Small intestine (tissue), 7 donors: ENCODE measurements around the gene CRYM. TPM values are rescaled to one million over a fixed set of nuclear protein-coding genes. Genes with fewer than 3 reads are reported as not detected.
A peak's percentile ranks its signal among the peaks of the same experiment; 100 is the strongest.
"Not testable (repeated sequence)": the region's sequence is repeated elsewhere in the genome, so short reads cannot be mapped to it uniquely, and the experiment has no call there.

Experiments
- DNase-seq, 2 donors: peaks; one replicate each; pipeline versions ENCODE4 v3.0.0 to v3.0.0-alpha.2; 2013
- FAIRE-seq: peaks from 2 replicates; lab custom pipeline; 2012; peaks lifted over from hg19 to GRCh38; lab: Jason Lieb, UNC
- H3K27ac ChIP-seq, 3 donors: one replicate each; pipeline ENCODE4 v1.5.1; 2013; ENCODE audit warnings: low read length in 2 of 3, mild to moderate bottlenecking in 2 of 3, control low read depth in 1 of 3, inconsistent platforms in 1 of 3, low read depth in 1 of 3, moderate library complexity in 1 of 3
- H3K27me3 ChIP-seq, 3 donors: one replicate each; pipeline ENCODE4 v1.6.1; 2013; ENCODE audit warnings: low read length in 3 of 3, inconsistent platforms in 1 of 3; ENCODE audit not compliant: control insufficient read depth in 3 of 3, insufficient read depth in 3 of 3
- H3K36me3 ChIP-seq, 3 donors: one replicate each; pipeline ENCODE4 v1.6.1; 2013; ENCODE audit warnings: low read length in 3 of 3, inconsistent platforms in 1 of 3, low read depth in 1 of 3, mild to moderate bottlenecking in 1 of 3, moderate library complexity in 1 of 3; ENCODE audit not compliant: control insufficient read depth in 3 of 3, insufficient read depth in 2 of 3
- H3K4me1 ChIP-seq, 3 donors: one replicate each; pipeline ENCODE4 v1.6.1; 2013; ENCODE audit warnings: low read length in 2 of 3, inconsistent platforms in 1 of 3, low read depth in 1 of 3, mild to moderate bottlenecking in 1 of 3, moderate library complexity in 1 of 3; ENCODE audit not compliant: control insufficient read depth in 3 of 3, insufficient read depth in 2 of 3
- H3K4me3 ChIP-seq, 3 donors: one replicate each; pipeline ENCODE4 v1.5.1; 2013; ENCODE audit warnings: low read length in 3 of 3, control low read depth in 1 of 3, inconsistent platforms in 1 of 3, low read depth in 1 of 3, mild to moderate bottlenecking in 1 of 3, moderate library complexity in 1 of 3
- H3K9me3 ChIP-seq, 2 donors: one replicate each; pipeline ENCODE4 v1.6.1; 2013; ENCODE audit warnings: low read depth in 1 of 2, low read length in 1 of 2; ENCODE audit not compliant: control insufficient read depth in 2 of 2, insufficient read depth in 1 of 2
- WGBS, 3 donors: extraction: QIAGEN DNeasy Blood & Tissue Kit; methylation state at CpG; one replicate each; pipeline ENCODE4 v1.1.7; 2013; 5-methylcytosine and 5-hydroxymethylcytosine counted together
- polyA plus RNA-seq, 4 donors: library from polyadenylated mRNA; stranded (reverse) in 3 of 4; unstranded in 1 of 4; fragments of 200-250 nt in 3 of 4; fragments of 120-200 nt in 1 of 4; gene quantifications; one replicate each; pipeline versions ENCODE4 v1.2.1 to v1.2.3, GENCODE V29; 2013
- donor health status: healthy with polysubstance abuse.
- donor health status: control.
- donor health status: control.
- donor health status: Bipolar disorder and iron deficiency.
- donor health status: healthy.

Gene CRYM
- polyA plus RNA-seq, 4 donors: 1.6 to 6.5 (median 3.7) TPM

GRCh38 chr16:21274172-21274726 lies 3.8 kb downstream of the CRYM start:
- Histone ChIP-seq H3K4me3 (no peak overlapping the region), H3K27me3 (peaks cover 0 to 6% (median 0%) of the 10 kb centered on the region in 3 donors), H3K36me3 (no peaks in the 10 kb centered on the region), H3K9me3 (no peaks in the 10 kb centered on the region), H3K27ac (no peak overlapping the region), H3K4me1 (peaks cover 0 to 3% (median 0%) of the 10 kb centered on the region in 3 donors)
- DNase-seq (no peak), FAIRE-seq (no peak)
- 77 to 82% (median 82%) methylated on average over 5 of the region's 5 CpGs for WGBS, 3 donors

GRCh38 chr16:21272763-21273162 lies 5.3 kb downstream of the CRYM start:
- not testable (repeated sequence) for FAIRE-seq, H3K4me3 ChIP-seq, H3K9me3 ChIP-seq, DNase-seq, H3K27me3 ChIP-seq, H3K4me1 ChIP-seq, H3K36me3 ChIP-seq, H3K27ac ChIP-seq
- 88 to 97% (median 90%) methylated on average over 3 of the region's 3 CpGs for WGBS, 3 donors

GRCh38 chr16:21272253-21272652 lies 5.8 kb downstream of the CRYM start:
- Histone ChIP-seq H3K27ac (no peak overlapping the region), H3K4me1 (no peaks in the 10 kb centered on the region), H3K4me3 (no peak overlapping the region), H3K9me3 (no peaks in the 10 kb centered on the region), H3K27me3 (peaks cover 0 to 6% (median 0%) of the 10 kb centered on the region in 3 donors), H3K36me3 (no peaks in the 10 kb centered on the region)
- no peak for FAIRE-seq
- WGBS, 3 donors: 56 to 86% (median 77%) methylated on average over 2 of the region's 2 CpGs
- DNase-seq: no peak

GRCh38 chr16:21268236-21268635 lies 9.9 kb downstream of the CRYM start:
- Histone ChIP-seq H3K36me3 (no peaks in the 10 kb centered on the region), H3K9me3 (no peaks in the 10 kb centered on the region), H3K4me1 (peaks cover 0 to 15% (median 2%) of the 10 kb centered on the region in 3 donors), H3K27me3 (peaks cover 0 to 2% (median 0%) of the 10 kb centered on the region in 3 donors), H3K4me3 (no peak overlapping the region), H3K27ac (no peak overlapping the region)
- DNase-seq (no peak), FAIRE-seq (no peak)
- WGBS, 3 donors: 89 to 91% (median 90%) methylated on average over 9 of the region's 9 CpGs

GRCh38 chr16:21267298-21267697 lies 10.8 kb downstream of the CRYM start:
- DNase-seq: no peak
- 82 to 91% (median 89%) methylated on average over 4 of the region's 4 CpGs for WGBS, 3 donors
- Histone ChIP-seq H3K36me3 (no peaks in the 10 kb centered on the region), H3K4me3 (no peak overlapping the region), H3K27me3 (no peaks in the 10 kb centered on the region), H3K4me1 (peaks cover 0 to 19% (median 2%) of the 10 kb centered on the region in 3 donors), H3K27ac (no peak overlapping the region), H3K9me3 (no peaks in the 10 kb centered on the region)
- FAIRE-seq: no peak

GRCh38 chr16:21265104-21265837 lies 12.8 kb downstream of the CRYM start:
- no peak overlapping the region for H3K27ac ChIP-seq
- FAIRE-seq: no peak
- no peaks in the 10 kb centered on the region for H3K27me3 ChIP-seq
- H3K4me3 ChIP-seq: no peak overlapping the region
- H3K36me3 ChIP-seq: no peaks in the 10 kb centered on the region
- peaks cover 5 to 38% (median 9%) of the 10 kb centered on the region in 3 donors for H3K4me1 ChIP-seq
- no peak for DNase-seq
- WGBS, 3 donors: 91 to 94% (median 93%) methylated on average over 9 of the region's 9 CpGs
- H3K9me3 ChIP-seq: no peaks in the 10 kb centered on the region

- Histone ChIP-seq H3K4me1 (peaks cover 5 to 38% (median 9%) of the 10 kb centered on the region in 3 donors), H3K27ac (no peak overlapping the region), H3K9me3 (no peaks in the 10 kb centered on the region), H3K36me3 (no peaks in the 10 kb centered on the region), H3K27me3 (no peaks in the 10 kb centered on the region), H3K4me3 (no peak overlapping the region)
- 76 to 85% (median 84%) methylated on average over 4 of the region's 4 CpGs for WGBS, 3 donors
- FAIRE-seq (no peak), DNase-seq (no peak)
Observed at GRCh38 chr16:21264571-21265036, 13.5 kb downstream of the CRYM start.

- DNase-seq: peak; percentile 30 to 50
- H3K27me3 ChIP-seq: no peaks in the 10 kb centered on the region
- H3K4me3 ChIP-seq: no peak overlapping the region
- no peaks in the 10 kb centered on the region for H3K36me3 ChIP-seq
- no peaks in the 10 kb centered on the region for H3K9me3 ChIP-seq
- 37 to 47% (median 47%) methylated on average over 14 of the region's 14 CpGs for WGBS, 3 donors
- peak overlapping the region in 1 of 3 donors; percentile 21 for H3K27ac ChIP-seq
- no peak for FAIRE-seq
- H3K4me1 ChIP-seq: peaks cover 5 to 38% (median 9%) of the 10 kb centered on the region in 3 donors
Observed at GRCh38 chr16:21263640-21264570, 14.2 kb downstream of the CRYM start.
